ENCODE results near the gene RELN. TPM values are rescaled to one million over a fixed set of nuclear protein-coding genes. Genes with fewer than 3 reads are reported as not detected.

The RELN gene
- total RNA-seq, 1 donor from 2014 or later = 0.44 TPM

- intact Hi-C loops (cut with micrococcal nuclease) = no loop called here
- no peak overlapping the region for H3K27ac ChIP-seq (replicated peaks)
- DNase-seq = no peak
- H3K4me1 ChIP-seq = no peaks in the 10 kb centered on the region
- TF ChIP-seq CTCF (IDR thresholded peaks at IDR 0.05; ENCODE audit: borderline replicate concordance) = no peak
- peaks cover 6% of the 10 kb centered on the region for H3K9me3 ChIP-seq (replicated peaks)
- no peaks in the 10 kb centered on the region for H3K27me3 ChIP-seq (ENCODE audit: low read depth)
- H3K4me3 ChIP-seq = no peak overlapping the region
- no peaks in the 10 kb centered on the region for H3K36me3 ChIP-seq
These were observed 193.0 kb downstream of the RELN start for GRCh38 chr7:103796327-103796962.

DNA sequence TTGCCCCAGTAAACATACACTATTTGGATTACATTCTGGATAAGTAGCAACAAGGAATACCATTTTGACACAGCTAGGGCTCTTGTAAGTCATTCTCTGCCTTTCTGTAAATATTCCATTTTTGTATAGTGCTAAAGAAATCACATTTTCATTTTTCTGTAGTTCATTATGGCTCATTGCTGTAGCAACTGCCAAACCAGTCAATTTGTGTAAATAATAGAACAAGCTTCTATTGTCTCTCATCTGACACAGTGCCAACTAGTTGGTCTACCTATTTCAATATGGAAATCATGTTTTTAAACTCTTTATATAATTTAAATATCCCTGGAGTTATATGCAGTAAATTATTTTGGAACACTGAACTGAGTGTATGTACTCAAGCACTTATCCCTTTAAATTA, 193.7 kb downstream of the RELN start:
- DNase-seq = no peak
- Histone ChIP-seq H3K27me3 (ENCODE audit: low read depth) (no peaks in the 10 kb centered on the region), H3K27ac (replicated peaks) (no peak overlapping the region), H3K9me3 (replicated peaks) (peaks cover 11% of the 10 kb centered on the region), H3K36me3 (no peaks in the 10 kb centered on the region), H3K4me1 (no peaks in the 10 kb centered on the region), H3K4me3 (no peak overlapping the region)
- intact Hi-C loops (cut with micrococcal nuclease) = no loop called here
- no peak for TF ChIP-seq CTCF (IDR thresholded peaks at IDR 0.05; ENCODE audit: borderline replicate concordance)

GRCh38 chr7:103795107-103795506, 194.4 kb downstream of the RELN start:
- H3K27ac ChIP-seq (replicated peaks) = no peak overlapping the region
- H3K4me1 ChIP-seq = no peaks in the 10 kb centered on the region
- DNase-seq = no peak
- H3K36me3 ChIP-seq = no peaks in the 10 kb centered on the region
- no peaks in the 10 kb centered on the region for H3K27me3 ChIP-seq (ENCODE audit: low read depth)
- TF ChIP-seq CTCF (IDR thresholded peaks at IDR 0.05; ENCODE audit: borderline replicate concordance) = no peak
- intact Hi-C loops (cut with micrococcal nuclease) = no loop called here
- peaks cover 11% of the 10 kb centered on the region for H3K9me3 ChIP-seq (replicated peaks)
- H3K4me3 ChIP-seq = no peak overlapping the region

GRCh38 chr7:103794424-103794823, 195.0 kb downstream of the RELN start:
- no peaks in the 10 kb centered on the region for H3K4me1 ChIP-seq
- no peak for DNase-seq
- intact Hi-C loops (cut with micrococcal nuclease) = no loop called here
- H3K36me3 ChIP-seq = no peaks in the 10 kb centered on the region
- no peak overlapping the region for H3K4me3 ChIP-seq
- no peak for TF ChIP-seq CTCF (IDR thresholded peaks at IDR 0.05; ENCODE audit: borderline replicate concordance)
- no peak overlapping the region for H3K27ac ChIP-seq (replicated peaks)
- H3K27me3 ChIP-seq (ENCODE audit: low read depth) = no peaks in the 10 kb centered on the region
- H3K9me3 ChIP-seq (replicated peaks) = peaks cover 11% of the 10 kb centered on the region

- H3K9me3 ChIP-seq (replicated peaks) = peaks cover 11% of the 10 kb centered on the region
- DNase-seq = no peak
- no peaks in the 10 kb centered on the region for H3K4me1 ChIP-seq
- intact Hi-C loops (cut with micrococcal nuclease) = no loop called here
- no peak for TF ChIP-seq CTCF (IDR thresholded peaks at IDR 0.05; ENCODE audit: borderline replicate concordance)
- H3K27me3 ChIP-seq (ENCODE audit: low read depth) = no peaks in the 10 kb centered on the region
- H3K4me3 ChIP-seq = no peak overlapping the region
- H3K36me3 ChIP-seq = no peaks in the 10 kb centered on the region
- no peak overlapping the region for H3K27ac ChIP-seq (replicated peaks)
These were observed 195.8 kb downstream of the RELN start for GRCh38 chr7:103793614-103794013.
